ENCODE data around the gene NHEJ1. TPM values are rescaled to one million over a fixed set of nuclear protein-coding genes. Genes with fewer than 3 reads are reported as not detected.

Gene NHEJ1
- total RNA-seq, 1 experiment from 2014 or later: 20.8 TPM

- H4K5ac ChIP-seq (ENCODE audit: insufficient read length, low read depth, low read length): no peak within 1 kb of the TSS
- H3K79me1 ChIP-seq (ENCODE audit: insufficient read depth, low read depth, low read length, poor library complexity, severe bottlenecking): no peaks in the 10 kb centered on the region
- H3K56ac ChIP-seq (ENCODE audit: insufficient read length, low read depth, low read length): no peak within 1 kb of the TSS
- H3K9me3 ChIP-seq (ENCODE audit: control insufficient read depth, low read depth, low read length): no peaks in the 10 kb centered on the region
- TF ChIP-seq CTCF (conservative IDR thresholded peaks at IDR 0.05): no peak
- no peak within 1 kb of the TSS for H2AFZ ChIP-seq (ENCODE audit: low read length)
- peak within 1 kb of the TSS; percentile 44 for H3K4me2 ChIP-seq (ENCODE audit: insufficient read depth, insufficient read length, low read length)
- no peak within 1 kb of the TSS for H3K23ac ChIP-seq (ENCODE audit: insufficient read length, low read depth, low read length)
- peaks cover 6% of the 10 kb centered on the region for H3K23me2 ChIP-seq (ENCODE audit: insufficient read length, low read depth, low read length, poor library complexity, severe bottlenecking)
- no peak within 1 kb of the TSS for H3K14ac ChIP-seq (ENCODE audit: insufficient read depth, low read length)
- no CpG with 5 or more reads among the region's 21 CpGs for WGBS (ENCODE audit: extremely low coverage, insufficient read length, low lambda C conversion rate)
- Mint-ChIP-seq H3K9me3 (no peaks in the 10 kb centered on the region), H3K36me3 (ENCODE audit: insufficient read depth in 1 of 3, low read depth in 3 of 3) (no peaks in the 10 kb centered on the region), H3K4me1 (peaks cover 8 to 13% of the 10 kb centered on the region in 2 experiments), H3K4me3 (peak within 1 kb of the TSS; percentile 74 to 90), H3K27me3 (ENCODE audit: low read depth) (peaks cover 66% of the 10 kb centered on the region), H3K27ac (no peak within 1 kb of the TSS; a peak in 1 of 7 replicates)
- peaks cover 3% of the 10 kb centered on the region; the same call in 1 of the 2 replicates for H3K4me1 ChIP-seq (ENCODE audit: insufficient read depth, low read length)
- H4K20me1 ChIP-seq (ENCODE audit: control insufficient read depth, insufficient read depth, insufficient read length): no peaks in the 10 kb centered on the region
- no peak within 1 kb of the TSS for H2BK12ac ChIP-seq (ENCODE audit: insufficient read length, low read depth, low read length)
- no peak within 1 kb of the TSS for H2BK120ac ChIP-seq (ENCODE audit: low read depth, low read length, poor library complexity, severe bottlenecking)
- H3K27me3 ChIP-seq (ENCODE audit: insufficient read depth, low read length): no peaks in the 10 kb centered on the region; the same call in 1 of the 2 replicates
- H2BK15ac ChIP-seq (ENCODE audit: low read depth, low read length): no peak within 1 kb of the TSS
- H2BK20ac ChIP-seq (ENCODE audit: low read depth, low read length, poor library complexity, severe bottlenecking): no peak within 1 kb of the TSS
- no peak within 1 kb of the TSS for H3K18ac ChIP-seq (ENCODE audit: insufficient read length, low read depth, low read length)
- no peak within 1 kb of the TSS for H2AK5ac ChIP-seq (ENCODE audit: insufficient read length, low read length)
- H3T11ph ChIP-seq (ENCODE audit: low read length): no peak within 1 kb of the TSS
- no peak within 1 kb of the TSS for H2BK5ac ChIP-seq (ENCODE audit: insufficient read length, low read length)
- no peaks in the 10 kb centered on the region for H3K79me2 ChIP-seq (ENCODE audit: insufficient read depth, low read length)
- no peak within 1 kb of the TSS for H4K91ac ChIP-seq (ENCODE audit: insufficient read length, low read depth, low read length)
- no peak within 1 kb of the TSS for H4K8ac ChIP-seq (replicated peaks; ENCODE audit: insufficient read length, low read depth, low read length)
- H3K9ac ChIP-seq (ENCODE audit: extremely low read depth, insufficient read length, low read length): no peak within 1 kb of the TSS
- no peak within 1 kb of the TSS for H3K4ac ChIP-seq (ENCODE audit: low read depth, low read length)
- H3K27ac ChIP-seq (ENCODE audit: insufficient read length, low read depth, low read length): no peak within 1 kb of the TSS
- DNase-seq: peak; percentile 71
Measured at GRCh38 chr2:219041252-219041651, 119.4 kb downstream of the NHEJ1 start, which contains the start of gene CFAP65. TSS of gene CFAP65 (minus strand) at chr2:219041516. CDS start at chr2:219039048, 2,468 bp downstream.

Data from H9 (cell line).